GM19452 (cell line): ENCODE data around the gene TRMT44.
"Not testable (repeated sequence)": the region's sequence is repeated elsewhere in the genome, so short reads cannot be mapped to it uniquely, and the experiment has no call there.

Experiments used
- ATAC-seq: cut with Tn5 transposase; IDR thresholded peaks from one replicate; pipeline ENCODE4 v1.9.1; 2021; ENCODE audit not compliant: unreplicated experiment

Gene TRMT44

DNA sequence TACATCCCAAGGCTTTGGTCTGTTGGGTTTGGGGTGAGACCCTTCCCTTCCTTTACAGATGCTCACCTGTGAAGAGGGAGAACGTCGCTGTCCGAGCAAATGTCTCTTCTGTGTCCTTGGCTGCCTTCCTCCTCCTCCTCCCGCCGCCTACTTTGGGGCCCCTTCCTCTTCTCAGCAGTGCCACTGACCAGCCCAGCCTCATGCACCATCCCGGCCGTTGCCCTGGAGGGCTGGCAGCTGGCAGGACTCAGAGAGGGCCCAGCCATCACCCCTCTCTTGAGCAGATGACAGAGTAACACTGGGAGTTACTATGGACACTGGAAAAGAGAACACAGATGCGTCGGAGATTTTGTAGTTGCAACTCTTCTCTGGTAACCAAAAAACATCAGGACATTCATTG, 68.2 kb downstream of the TRMT44 start:
- no peak for ATAC-seq

DNA sequence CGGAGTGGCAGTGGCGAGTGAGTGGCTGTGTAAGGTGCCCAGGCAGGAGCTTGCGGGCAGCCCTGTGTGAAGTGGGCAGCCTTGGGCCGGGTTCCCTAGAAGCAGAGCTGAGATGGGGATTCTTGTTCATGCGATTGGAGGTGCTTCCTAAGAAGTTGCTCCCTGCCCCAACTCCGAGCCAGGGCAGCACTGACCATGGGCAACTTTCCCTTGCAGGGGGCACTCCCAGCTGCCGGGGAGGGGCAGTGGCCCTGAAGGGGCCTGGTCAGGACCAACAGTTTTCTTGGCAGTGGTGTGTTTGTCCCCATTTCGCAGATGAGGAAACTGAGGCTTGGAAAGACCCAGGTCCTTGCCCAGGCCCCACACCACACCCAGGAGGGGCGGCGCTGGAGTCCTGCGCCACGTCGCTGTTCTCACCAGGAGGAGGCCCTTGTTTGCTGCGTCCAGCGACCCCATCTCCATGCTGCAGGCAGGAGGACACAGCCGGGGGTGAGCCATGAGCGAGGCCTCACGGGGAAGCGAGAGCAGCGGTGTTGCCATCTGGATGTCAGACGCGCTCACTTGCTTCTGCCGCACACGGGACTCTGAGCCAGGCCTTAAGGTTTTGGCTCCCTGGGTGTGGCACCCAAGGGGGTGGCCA, 68.9 kb downstream of the TRMT44 start:
- ATAC-seq = no peak

DNA sequence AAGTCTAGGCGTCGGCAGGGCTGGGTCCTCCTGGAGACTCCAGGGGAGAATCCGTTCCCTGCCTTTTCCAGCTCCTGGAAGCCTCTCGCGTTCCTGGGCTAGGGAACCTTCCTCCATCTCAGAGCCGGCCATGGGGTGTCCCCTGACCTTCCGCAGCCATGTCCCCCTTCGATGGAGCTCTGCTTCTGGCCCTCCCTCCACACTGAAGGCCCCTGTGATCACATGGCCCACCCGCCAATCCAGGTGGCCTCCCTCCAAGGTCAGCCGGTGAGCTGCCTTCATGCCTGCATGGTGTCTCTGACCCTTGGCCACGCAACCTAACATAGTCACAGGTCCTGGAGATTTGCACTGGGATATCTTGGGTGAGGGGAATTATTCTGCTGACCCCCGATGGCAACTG, 69.6 kb downstream of the TRMT44 start:
- no peak for ATAC-seq

GRCh38 chr4:8510611-8511285, 70.2 kb downstream of the TRMT44 start:
- ATAC-seq = no peak

GRCh38 chr4:8512510-8512909, 71.9 kb downstream of the TRMT44 start:
- no peak for ATAC-seq

- ATAC-seq = not testable (repeated sequence)
These were observed 72.5 kb downstream of the TRMT44 start for GRCh38 chr4:8513080-8513479.

- no peak for ATAC-seq
These were observed 73.4 kb downstream of the TRMT44 start for GRCh38 chr4:8513931-8514330.

DNA sequence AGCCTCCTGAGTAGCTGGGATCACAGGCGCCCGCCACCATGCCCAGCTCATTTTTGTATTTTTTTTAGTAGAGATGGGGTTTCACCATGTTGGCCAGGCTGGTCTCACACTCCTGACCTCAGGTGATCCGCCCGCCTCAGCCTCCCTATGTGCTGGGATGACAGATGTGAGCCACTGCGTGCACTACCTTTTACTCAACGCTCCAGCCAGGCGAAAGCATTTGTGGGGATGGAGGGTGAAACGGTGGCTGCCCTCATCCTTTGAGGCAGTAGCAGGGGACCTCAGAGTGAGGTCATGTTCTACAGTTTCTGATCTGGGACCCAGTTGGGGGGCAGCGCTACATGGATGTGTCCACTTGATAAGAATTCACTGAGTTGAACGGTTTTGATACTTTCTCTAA, 73.8 kb downstream of the TRMT44 start:
- ATAC-seq = no peak

GRCh38 chr4:8515316-8516060, 74.9 kb downstream of the TRMT44 start:
- ATAC-seq = no peak

DNA sequence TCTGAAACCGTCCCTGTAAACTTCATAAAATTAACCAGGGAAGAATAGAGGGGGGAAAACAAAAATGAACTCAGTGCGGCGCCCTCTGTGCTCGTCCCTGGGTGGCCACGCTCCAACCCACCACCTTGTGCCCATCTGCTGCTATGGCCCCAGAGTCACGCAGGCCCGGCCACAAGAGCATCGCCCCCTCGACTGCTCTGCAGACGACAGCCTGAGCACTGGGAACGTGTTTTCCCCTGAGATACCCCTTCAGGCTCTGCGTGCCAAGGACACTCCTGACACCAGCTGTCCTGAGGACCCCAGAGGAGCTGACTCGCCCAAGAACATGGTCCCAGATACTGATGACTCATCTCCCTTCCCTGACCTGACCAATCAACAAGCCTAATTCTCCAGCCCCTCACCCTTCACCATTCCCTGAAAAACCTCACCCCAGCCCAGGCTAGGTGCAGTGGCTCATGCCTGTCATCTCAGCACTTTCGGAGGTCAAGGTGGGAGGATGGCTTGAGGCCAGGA, 75.5 kb downstream of the TRMT44 start:
- no peak for ATAC-seq

DNA sequence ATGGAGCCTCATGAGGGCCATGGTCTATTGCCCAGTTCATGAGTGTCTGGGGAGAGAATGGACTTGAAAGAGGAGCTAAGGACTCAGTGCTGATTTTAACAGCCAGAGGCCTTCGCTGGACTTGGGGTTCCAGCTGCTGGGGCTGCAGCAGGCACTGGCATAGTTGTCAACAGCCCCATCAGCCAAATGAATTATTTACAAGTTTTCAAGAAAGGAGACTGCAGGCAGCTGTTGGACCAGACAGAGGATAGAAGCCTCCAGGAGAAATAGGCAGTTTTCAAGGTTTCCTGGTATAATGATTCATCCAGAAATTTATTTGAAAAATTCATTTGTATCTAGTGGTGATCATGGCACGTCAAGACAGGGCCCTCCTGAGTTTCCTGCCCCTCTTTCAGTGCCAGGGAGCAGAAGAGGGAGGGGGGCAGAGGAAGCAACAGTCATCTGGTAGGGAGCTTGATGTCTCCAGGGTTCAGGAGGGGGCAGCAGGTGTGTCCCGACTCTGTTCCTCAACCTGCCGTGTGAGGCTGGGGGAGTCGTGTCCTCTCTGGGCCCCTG, 76.5 kb downstream of the TRMT44 start:
- ATAC-seq = no peak

- ATAC-seq = no peak
These were observed 77.4 kb downstream of the TRMT44 start for GRCh38 chr4:8517946-8518345.

GRCh38 chr4:8522160-8523120, 81.9 kb downstream of the TRMT44 start:
- ATAC-seq = no peak

GRCh38 chr4:8523175-8523574, 82.6 kb downstream of the TRMT44 start:
- ATAC-seq = no peak

DNA sequence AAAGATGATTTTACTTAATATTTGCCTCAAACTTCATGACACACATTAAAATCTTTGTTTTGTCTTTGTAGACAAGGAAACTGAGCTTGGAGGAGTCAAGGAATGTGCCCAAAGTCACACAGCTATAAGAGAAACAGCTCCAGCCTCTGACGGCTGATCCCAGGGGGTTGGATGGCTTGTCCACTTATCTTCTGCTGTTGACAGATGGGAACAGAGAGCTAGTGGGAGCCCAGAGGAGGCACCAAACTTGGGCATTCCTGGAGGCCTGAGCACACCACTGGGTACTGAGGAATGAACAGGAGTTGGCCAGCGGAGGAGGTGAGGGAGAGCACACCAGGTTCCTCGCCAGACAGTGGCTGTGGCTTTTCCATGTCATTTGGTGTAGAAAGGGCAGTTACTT, 83.2 kb downstream of the TRMT44 start:
- no peak for ATAC-seq

DNA sequence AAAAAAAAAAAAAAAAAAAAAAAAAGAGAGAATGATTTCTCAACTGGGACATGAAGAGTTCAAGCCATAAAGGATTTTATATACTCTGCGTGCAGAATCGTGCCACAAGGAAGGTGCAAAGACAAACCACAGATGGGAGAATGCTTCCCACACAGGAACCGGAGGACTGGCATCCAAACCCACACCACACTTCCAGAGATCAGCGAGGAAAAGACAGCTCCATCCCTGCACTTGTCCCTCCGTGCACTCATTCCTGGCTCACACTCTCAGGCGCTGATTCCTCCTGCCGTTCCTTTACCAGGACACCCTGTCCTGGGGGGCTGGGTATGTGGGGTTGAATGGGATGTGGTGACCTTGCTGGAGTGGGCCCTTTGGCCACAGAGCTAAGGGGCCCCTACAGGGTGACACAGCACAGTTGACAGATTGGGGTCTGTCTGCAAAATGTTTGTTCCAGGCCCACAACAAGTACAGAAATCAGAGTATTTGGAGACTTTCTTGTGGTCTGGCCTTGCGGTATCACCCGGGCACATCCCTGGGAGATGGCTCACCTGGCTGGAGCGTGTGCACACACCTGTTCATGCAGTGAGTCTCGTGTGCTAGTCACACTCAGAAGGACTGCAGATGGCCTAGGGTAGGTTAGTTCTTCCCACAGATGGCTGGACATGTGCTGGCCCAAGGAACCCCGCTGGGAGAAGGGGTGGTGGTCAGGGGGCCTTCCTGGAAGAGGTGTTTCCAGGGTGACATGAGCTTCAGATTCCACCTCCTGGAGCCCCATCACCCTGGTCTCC, 84.2 kb downstream of the TRMT44 start:
- no peak for ATAC-seq

GRCh38 chr4:8525383-8526120, 85.0 kb downstream of the TRMT44 start:
- ATAC-seq = no peak
